SK-N-SH treated with all-trans-retinoic acid at 6 μM for 48 hours (cell line): ENCODE measurements around the gene ST3GAL3.

ENCODE experiments used
- CSRNP3 ChIP-seq: fragments of 250-450 bp; sonication (Bioruptor Pico); IDR thresholded peaks from 2 replicates; pipeline ENCODE4 v1.5.1; 2021; ENCODE audit warnings: mild to moderate bottlenecking, moderate library complexity
- GLIS3 ChIP-seq: fragments of 250-450 bp; sonication (Bioruptor Pico); IDR thresholded peaks from 2 replicates; pipeline ENCODE4 v1.5.0; 2020; ENCODE audit warnings: mild to moderate bottlenecking, moderate library complexity
- PPARA ChIP-seq: fragments of 250-450 bp; sonication (Bioruptor Pico); IDR thresholded peaks from 2 replicates; pipeline ENCODE4 v1.5.0; 2020; ENCODE audit warnings: mild to moderate bottlenecking, borderline replicate concordance
- TSHZ2 ChIP-seq: fragments of 250-450 bp; sonication (Bioruptor Pico); IDR thresholded peaks from 2 replicates; pipeline ENCODE4 v1.5.0; 2020; ENCODE audit warnings: mild to moderate bottlenecking, moderate library complexity
- ZFP3 ChIP-seq: fragments of 250-450 bp; sonication (Bioruptor Pico); IDR thresholded peaks from 2 replicates; pipeline ENCODE4 v1.5.0; 2020; ENCODE audit warnings: mild to moderate bottlenecking, moderate library complexity
- ZNF565 ChIP-seq: fragments of 450-650 bp; formaldehyde crosslinking; conservative IDR thresholded peaks from 2 replicates; pipeline ENCODE4 v1.5.0; 2020; ENCODE audit warnings: low read depth, mild to moderate bottlenecking, moderate library complexity
- ZNF70 ChIP-seq: fragments of 450-650 bp; formaldehyde crosslinking; IDR thresholded peaks from 2 replicates; pipeline ENCODE4 v1.5.0; 2020; ENCODE audit warnings: mild to moderate bottlenecking, moderate library complexity

- TF ChIP-seq PPARA (CRISPR knock-in tag) (no peak), GLIS3 (CRISPR knock-in tag) (no peak), CSRNP3 (CRISPR knock-in tag) (no peak), ZFP3 (CRISPR knock-in tag) (no peak), ZNF565 (CRISPR knock-in tag) (no peak), ZNF70 (CRISPR knock-in tag) (no peak), TSHZ2 (no peak)
Observed at GRCh38 chr1:43705334-43705733, 2.0 kb upstream of the ST3GAL3 start.
